H9 (cell line): Measurements from ENCODE around the gene EIF3CL. TPM values are rescaled to one million over a fixed set of nuclear protein-coding genes. Genes with fewer than 3 reads are reported as not detected.
"Not testable (repeated sequence)": the region's sequence is repeated elsewhere in the genome, so short reads cannot be mapped to it uniquely, and the experiment has no call there.

Experiments
- DNase-seq: peaks from one replicate; pipeline ENCODE4 v3.0.0-alpha.2; 2017
- H2AFZ ChIP-seq: one replicate; pipeline ENCODE4 v1.6.1; 2013; ENCODE audit warnings: mild to moderate bottlenecking, low read length, control low read depth, moderate library complexity
- H2AK5ac ChIP-seq: 2 replicates; pipeline ENCODE4 v1.6.1; 2013; ENCODE audit warnings: low read length, control low read depth, mixed read lengths; ENCODE audit not compliant: insufficient read length
- H2BK120ac ChIP-seq: one replicate; pipeline ENCODE4 v1.6.1; 2013; ENCODE audit warnings: low read depth, mild to moderate bottlenecking, low read length, control low read depth, inconsistent platforms; ENCODE audit not compliant: poor library complexity, severe bottlenecking
- H2BK12ac ChIP-seq: 2 replicates; pipeline ENCODE4 v1.6.1; 2013; ENCODE audit warnings: low read length, control low read depth, mixed read lengths, low read depth; ENCODE audit not compliant: insufficient read length
- H2BK15ac ChIP-seq: 2 replicates; pipeline ENCODE4 v1.6.1; 2013; ENCODE audit warnings: low read depth, low read length, control low read depth
- H2BK20ac ChIP-seq: one replicate; pipeline ENCODE4 v1.6.1; 2013; ENCODE audit warnings: low read depth, mild to moderate bottlenecking, low read length, control low read depth, inconsistent platforms; ENCODE audit not compliant: poor library complexity, severe bottlenecking
- H2BK5ac ChIP-seq: 2 replicates; pipeline ENCODE4 v1.6.1; 2013; ENCODE audit warnings: low read length, control low read depth, mixed read lengths; ENCODE audit not compliant: insufficient read length
- H3K14ac ChIP-seq: 2 replicates; pipeline ENCODE4 v1.6.1; 2013; ENCODE audit warnings: low read length, control low read depth; ENCODE audit not compliant: insufficient read depth
- H3K18ac ChIP-seq: 2 replicates; pipeline ENCODE4 v1.6.1; 2013; ENCODE audit warnings: low read depth, mild to moderate bottlenecking, mixed read lengths, low read length, control low read depth; ENCODE audit not compliant: insufficient read length
- H3K23ac ChIP-seq: 2 replicates; pipeline ENCODE4 v1.6.1; 2013; ENCODE audit warnings: low read length, control low read depth, mixed read lengths, low read depth; ENCODE audit not compliant: insufficient read length
- H3K23me2 ChIP-seq: 2 replicates; pipeline ENCODE4 v1.6.1; 2013; ENCODE audit warnings: low read depth, mild to moderate bottlenecking, mixed read lengths, low read length, control low read depth; ENCODE audit not compliant: insufficient read length, poor library complexity, severe bottlenecking
- H3K27ac ChIP-seq: 2 replicates; pipeline ENCODE4 v1.5.1; 2013; ENCODE audit warnings: low read length, control low read depth, mixed read lengths, low read depth; ENCODE audit not compliant: insufficient read length
- H3K27me3 ChIP-seq: 2 replicates; pipeline ENCODE4 v1.6.1; 2013; ENCODE audit warnings: low read length, control low read depth, inconsistent platforms; ENCODE audit not compliant: insufficient read depth
- H3K4ac ChIP-seq: 2 replicates; pipeline ENCODE4 v1.6.1; 2013; ENCODE audit warnings: low read depth, mild to moderate bottlenecking, control low read depth, inconsistent platforms, low read length, moderate library complexity
- H3K4me1 ChIP-seq: 2 replicates; pipeline ENCODE4 v1.6.1; 2013; ENCODE audit warnings: low read length, control low read depth, inconsistent platforms; ENCODE audit not compliant: insufficient read depth
- H3K4me2 ChIP-seq: 2 replicates; pipeline ENCODE4 v1.6.1; 2013; ENCODE audit warnings: low read length, control low read depth, mixed read lengths; ENCODE audit not compliant: insufficient read length, insufficient read depth
- H3K56ac ChIP-seq: 2 replicates; pipeline ENCODE4 v1.6.1; 2013; ENCODE audit warnings: low read depth, mild to moderate bottlenecking, mixed read lengths, low read length, control low read depth; ENCODE audit not compliant: insufficient read length
- H3K79me1 ChIP-seq: 2 replicates; pipeline ENCODE4 v1.6.1; 2013; ENCODE audit warnings: low read depth, mild to moderate bottlenecking, moderate library complexity, low read length, control low read depth, inconsistent platforms; ENCODE audit not compliant: insufficient read depth, poor library complexity, severe bottlenecking
- H3K79me2 ChIP-seq: 2 replicates; pipeline ENCODE4 v1.6.1; 2013; ENCODE audit warnings: low read length, control low read depth, inconsistent platforms; ENCODE audit not compliant: insufficient read depth
- H3K9ac ChIP-seq: 2 replicates; pipeline ENCODE4 v1.6.1; 2013; ENCODE audit warnings: low read length, control low read depth, mixed read lengths; ENCODE audit not compliant: insufficient read length; ENCODE audit errors: extremely low read depth
- H3K9me3 ChIP-seq: one replicate; pipeline ENCODE4 v1.6.1; 2013; ENCODE audit warnings: low read depth, low read length, inconsistent platforms; ENCODE audit not compliant: control insufficient read depth
- H3T11ph ChIP-seq: one replicate; pipeline ENCODE4 v1.6.1; 2013; ENCODE audit warnings: mild to moderate bottlenecking, low read length, control low read depth, inconsistent platforms
- H4K20me1 ChIP-seq: one replicate; pipeline ENCODE4 v1.6.1; 2013; ENCODE audit not compliant: control insufficient read depth, insufficient read length, insufficient read depth
- H4K5ac ChIP-seq: 2 replicates; pipeline ENCODE4 v1.6.1; 2013; ENCODE audit warnings: low read depth, mild to moderate bottlenecking, mixed read lengths, low read length, control low read depth; ENCODE audit not compliant: insufficient read length
- H4K8ac ChIP-seq: replicated peaks from 2 replicates; pipeline ENCODE4 v1.6.1; 2013; ENCODE audit warnings: low read length, control low read depth, mixed read lengths, low read depth; ENCODE audit not compliant: insufficient read length
- H4K91ac ChIP-seq: 2 replicates; pipeline ENCODE4 v1.6.1; 2013; ENCODE audit warnings: low read depth, mild to moderate bottlenecking, moderate library complexity, mixed read lengths, low read length, control low read depth; ENCODE audit not compliant: insufficient read length
- H3K27ac Mint-ChIP-seq, 3 experiments: 2 replicates in 2 of 3; 3 replicates in 1 of 3; pipeline ENCODE4 v1.8.0; 2020 to 2021; ENCODE audit warnings: mixed read lengths in 3 of 3, mild to moderate bottlenecking in 1 of 3, moderate library complexity in 1 of 3
- H3K27me3 Mint-ChIP-seq: 2 replicates; pipeline ENCODE4 v1.8.0; 2021; ENCODE audit warnings: low read depth, mild to moderate bottlenecking, moderate library complexity, mixed read lengths
- H3K36me3 Mint-ChIP-seq, 3 experiments: 2 replicates in 2 of 3; 3 replicates in 1 of 3; pipeline ENCODE4 v1.8.0; 2020 to 2021; ENCODE audit warnings: low read depth in 3 of 3, mixed read lengths in 3 of 3; ENCODE audit not compliant: insufficient read depth in 1 of 3
- H3K4me1 Mint-ChIP-seq, 2 experiments: 2 replicates each; pipeline ENCODE4 v1.8.0; 2020; ENCODE audit warnings: mixed read lengths in 2 of 2
- H3K4me3 Mint-ChIP-seq, 2 experiments: 2 replicates in 1 of 2; 3 replicates in 1 of 2; pipeline ENCODE4 v1.8.0; 2020 to 2021; ENCODE audit warnings: mild to moderate bottlenecking in 2 of 2, mixed read lengths in 2 of 2, moderate library complexity in 1 of 2
- H3K9me3 Mint-ChIP-seq, 2 experiments: 2 replicates in 1 of 2; 3 replicates in 1 of 2; pipeline ENCODE4 v1.8.0; 2020; ENCODE audit warnings: mild to moderate bottlenecking in 2 of 2, mixed read lengths in 2 of 2, moderate library complexity in 1 of 2
- WGBS: extraction: QIAGEN DNeasy Blood & Tissue Kit; methylation state at CpG from one replicate; pipeline ENCODE4 v1.1.7; 2013; ENCODE audit warnings: missing lambda C conversion rate, low lambda C conversion rate, mixed read lengths; ENCODE audit not compliant: insufficient read length; ENCODE audit errors: extremely low coverage; 5-methylcytosine and 5-hydroxymethylcytosine counted together
- total RNA-seq: library from RNA; stranded (reverse); gene quantifications from 2 replicates; pipeline ENCODE4 v1.2.1, GENCODE V29; 2021

EIF3CL gene
- total RNA-seq, 1 experiment from 2014 or later, result 105 TPM

DNA sequence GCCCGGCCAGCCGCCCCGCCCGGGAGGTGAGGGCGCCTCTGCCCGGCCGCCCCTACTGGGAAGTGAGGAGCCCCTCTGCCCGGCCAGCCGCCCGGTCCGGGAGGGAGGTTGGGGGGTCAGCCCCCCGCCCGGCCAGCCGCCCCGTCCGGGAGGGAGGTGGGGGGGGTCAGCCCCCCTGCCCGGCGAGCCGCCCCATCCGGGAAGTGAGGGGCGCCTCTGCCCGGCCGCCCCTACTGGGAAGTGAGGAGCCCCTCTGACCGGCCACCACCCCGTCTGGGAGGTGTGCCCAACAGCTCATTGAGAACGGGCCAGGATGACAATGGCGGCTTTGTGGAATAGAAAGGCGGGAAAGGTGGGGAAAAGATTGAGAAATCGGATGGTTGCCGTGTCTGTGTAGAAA lies 13.4 kb upstream of the EIF3CL start:
- not testable (repeated sequence) for H3K23me2 ChIP-seq, H2AK5ac ChIP-seq, H4K91ac ChIP-seq, H3K79me2 ChIP-seq, H3K18ac ChIP-seq, H3K79me1 ChIP-seq, H3K4me1 ChIP-seq, H3K27ac Mint-ChIP-seq, H3K4me1 Mint-ChIP-seq, H4K5ac ChIP-seq, DNase-seq, H2AFZ ChIP-seq, H3T11ph ChIP-seq, H3K4ac ChIP-seq, H3K4me3 Mint-ChIP-seq, H2BK20ac ChIP-seq, H3K56ac ChIP-seq, H3K14ac ChIP-seq, H3K36me3 Mint-ChIP-seq, H3K9me3 Mint-ChIP-seq, H2BK5ac ChIP-seq, H3K9me3 ChIP-seq, H3K27ac ChIP-seq, H2BK15ac ChIP-seq, H3K9ac ChIP-seq, H2BK12ac ChIP-seq, H4K20me1 ChIP-seq, H3K4me2 ChIP-seq, H2BK120ac ChIP-seq, H3K27me3 ChIP-seq, H4K8ac ChIP-seq, H3K27me3 Mint-ChIP-seq, H3K23ac ChIP-seq
- WGBS, result no CpG with 5 or more reads among the region's 30 CpGs

DNA sequence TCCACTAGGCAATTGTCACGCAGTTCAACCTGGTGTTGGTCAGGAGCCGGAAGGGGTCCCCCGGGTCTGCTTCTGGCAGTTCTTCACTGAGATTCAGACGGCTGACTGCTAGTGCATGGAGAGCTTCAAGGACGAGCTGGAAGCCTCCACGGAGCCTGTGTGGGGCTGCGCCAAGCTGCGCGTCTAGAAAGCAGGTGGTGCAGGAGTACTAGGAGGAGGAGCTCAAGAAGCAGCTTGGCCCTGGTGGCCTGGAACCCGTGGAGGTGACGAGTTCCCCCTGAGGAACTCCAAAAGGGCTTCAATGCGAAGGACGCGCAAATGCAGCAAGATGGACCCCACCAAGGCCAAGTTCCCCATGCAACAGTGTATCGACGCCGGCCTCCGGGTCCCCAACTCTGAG lies 10.9 kb upstream of the EIF3CL start:
- not testable (repeated sequence) for H3K14ac ChIP-seq
- no CpG with 5 or more reads among the region's 18 CpGs for WGBS

More for the DNA sequence above, 10.9 kb upstream of the EIF3CL start:
- H3K27ac ChIP-seq, H3K4me3 Mint-ChIP-seq, H4K91ac ChIP-seq, H3K9ac ChIP-seq, H3K27me3 Mint-ChIP-seq, H3K18ac ChIP-seq, H3K36me3 Mint-ChIP-seq, H3K27ac Mint-ChIP-seq, H3K56ac ChIP-seq, H2AK5ac ChIP-seq, H2BK20ac ChIP-seq, H3K9me3 ChIP-seq, H3K79me1 ChIP-seq, H3K23ac ChIP-seq, H2BK12ac ChIP-seq, H3K79me2 ChIP-seq, H3K27me3 ChIP-seq, DNase-seq, H3K4me1 Mint-ChIP-seq, H4K20me1 ChIP-seq, H2AFZ ChIP-seq, H3K4me1 ChIP-seq, H4K5ac ChIP-seq, H3K9me3 Mint-ChIP-seq, H2BK15ac ChIP-seq, H3K4ac ChIP-seq, H4K8ac ChIP-seq, H2BK5ac ChIP-seq, H3K4me2 ChIP-seq, H2BK120ac ChIP-seq, H3T11ph ChIP-seq, H3K23me2 ChIP-seq: not testable (repeated sequence)
